GM12875 (cell line): ENCODE measurements around the gene SHKBP1.

ENCODE experiments used
- H3K4me3 ChIP-seq: one replicate; pipeline ENCODE4 v1.5.1; 2011; ENCODE audit warnings: low read depth, low read length, control low read depth
- TF ChIP-seq, protein P1 (sequence below): IDR thresholded peaks from 2 replicates; pipeline ENCODE4 v1.5.1; 2011; ENCODE audit warnings: low read depth, mild to moderate bottlenecking, control low read depth, inconsistent platforms, low read length, moderate library complexity, borderline replicate concordance; ENCODE audit not compliant: insufficient read depth

Gene SHKBP1

GRCh38 chr19:40594657-40595091 lies 18.0 kb downstream of the SHKBP1 start:
- TF ChIP-seq, protein P1, sequence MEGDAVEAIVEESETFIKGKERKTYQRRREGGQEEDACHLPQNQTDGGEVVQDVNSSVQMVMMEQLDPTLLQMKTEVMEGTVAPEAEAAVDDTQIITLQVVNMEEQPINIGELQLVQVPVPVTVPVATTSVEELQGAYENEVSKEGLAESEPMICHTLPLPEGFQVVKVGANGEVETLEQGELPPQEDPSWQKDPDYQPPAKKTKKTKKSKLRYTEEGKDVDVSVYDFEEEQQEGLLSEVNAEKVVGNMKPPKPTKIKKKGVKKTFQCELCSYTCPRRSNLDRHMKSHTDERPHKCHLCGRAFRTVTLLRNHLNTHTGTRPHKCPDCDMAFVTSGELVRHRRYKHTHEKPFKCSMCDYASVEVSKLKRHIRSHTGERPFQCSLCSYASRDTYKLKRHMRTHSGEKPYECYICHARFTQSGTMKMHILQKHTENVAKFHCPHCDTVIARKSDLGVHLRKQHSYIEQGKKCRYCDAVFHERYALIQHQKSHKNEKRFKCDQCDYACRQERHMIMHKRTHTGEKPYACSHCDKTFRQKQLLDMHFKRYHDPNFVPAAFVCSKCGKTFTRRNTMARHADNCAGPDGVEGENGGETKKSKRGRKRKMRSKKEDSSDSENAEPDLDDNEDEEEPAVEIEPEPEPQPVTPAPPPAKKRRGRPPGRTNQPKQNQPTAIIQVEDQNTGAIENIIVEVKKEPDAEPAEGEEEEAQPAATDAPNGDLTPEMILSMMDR, result no peak

DNA sequence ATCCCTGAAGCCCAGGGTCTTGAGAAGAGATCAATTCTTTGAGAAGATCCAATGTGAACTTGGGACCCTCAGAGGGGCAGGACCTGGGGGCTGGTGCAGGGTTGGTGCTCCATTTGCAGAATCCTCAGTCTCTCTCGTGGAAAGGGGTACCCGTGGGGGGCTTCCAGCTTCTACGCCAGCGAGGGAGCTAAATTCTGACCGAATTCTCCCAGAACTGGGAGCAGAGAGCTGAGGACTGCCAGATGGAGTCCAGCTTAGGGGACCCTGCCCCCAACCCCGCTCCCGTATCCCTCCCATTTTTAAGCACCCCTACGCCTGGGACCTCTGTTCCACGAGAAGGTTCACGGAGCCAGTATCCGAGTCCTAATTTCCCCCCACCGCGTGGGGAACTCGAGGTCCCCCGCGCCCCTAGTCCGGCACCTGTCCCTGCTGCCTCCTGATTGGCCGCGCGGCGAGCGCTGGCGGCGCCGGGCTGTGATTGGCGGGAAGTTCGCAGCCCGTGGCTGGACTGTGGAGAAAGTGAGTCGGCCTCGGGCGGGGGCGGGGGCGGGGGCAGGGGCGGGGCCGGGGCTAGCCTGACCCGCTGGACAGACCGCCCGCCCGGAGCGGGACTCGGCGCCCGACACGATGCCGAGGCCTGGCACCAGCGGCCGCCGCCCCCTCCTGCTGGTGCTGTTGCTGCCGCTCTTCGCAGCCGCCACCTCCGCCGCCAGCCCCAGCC lies 20.1 kb downstream of the SHKBP1 start:
- TF ChIP-seq, protein P1, result no peak
- H3K4me3 ChIP-seq, result no peak overlapping the region

More at GRCh38 chr19:40594657-40595091, 18.0 kb downstream of the SHKBP1 start:
- H3K4me3 ChIP-seq, result no peak overlapping the region

- no peak overlapping the region for H3K4me3 ChIP-seq
- TF ChIP-seq, protein P1, result no peak
These were observed 20.7 kb downstream of the SHKBP1 start for GRCh38 chr19:40597329-40597838.

GRCh38 chr19:40598121-40598917 lies 21.6 kb downstream of the SHKBP1 start:
- no peak overlapping the region for H3K4me3 ChIP-seq
- TF ChIP-seq, protein P1, result peak; percentile 94

- TF ChIP-seq, protein P1, result no peak
- H3K4me3 ChIP-seq, result no peak overlapping the region
These were observed 22.2 kb downstream of the SHKBP1 start for GRCh38 chr19:40598918-40599307.

- H3K4me3 ChIP-seq, result no peak overlapping the region
- TF ChIP-seq, protein P1, result no peak
These were observed 22.7 kb downstream of the SHKBP1 start for GRCh38 chr19:40599331-40599901.
